ENCODE measurements around the gene VPS52. TPM values are rescaled to one million over a fixed set of nuclear protein-coding genes. Genes with fewer than 3 reads are reported as not detected.

VPS52 gene
- total and polyA plus RNA-seq, 9 of the 15 experiments (the other 6 are each of a cell fraction or from before 2014, with no cell fraction given): 24.4 to 103 (median 40.2) TPM

DNA sequence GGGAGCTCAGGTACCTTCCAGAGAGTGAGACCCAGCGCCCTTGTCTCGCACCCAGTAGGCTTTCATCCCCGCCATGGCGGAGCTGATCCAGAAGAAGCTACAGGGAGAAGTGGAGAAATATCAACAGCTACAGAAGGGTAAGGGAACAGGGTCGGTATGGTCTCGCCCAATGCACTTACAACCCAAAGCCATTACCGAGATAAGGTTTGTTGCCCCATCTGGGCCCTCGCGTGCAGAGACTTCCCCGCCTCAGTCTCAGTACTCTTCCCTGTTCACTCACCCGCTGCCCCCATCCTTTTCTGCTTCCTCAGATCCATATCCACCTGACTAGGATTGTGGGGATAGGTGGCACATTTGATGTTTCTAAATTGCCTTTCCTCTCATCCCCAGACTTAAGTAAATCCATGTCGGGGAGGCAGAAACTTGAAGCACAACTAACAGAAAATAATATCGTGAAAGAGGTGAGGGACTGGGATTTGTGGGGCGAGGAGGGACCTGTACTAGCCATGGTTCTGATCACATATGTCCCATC is 18.2 kb upstream of the VPS52 start (continued):
- TF ChIP-seq FOXK2 (conservative IDR thresholded peaks at IDR 0.05 in 1 of 2, IDR thresholded peaks at IDR 0.05 in 1 of 2; ENCODE audit: low read depth in 2 of 2) (no peak), ZFX (CRISPR knock-in tag; IDR thresholded peaks at IDR 0.05) (peak; percentile 38; the same call in 1 of the 2 replicates), POLR2A (conservative IDR thresholded peaks at IDR 0.05) (peak; percentile 2; the same call in 1 of the 2 replicates), ZNF354B (CRISPR knock-in tag; IDR thresholded peaks at IDR 0.05) (peak; percentile 24; the same call in 1 of the 2 replicates), CHD1 (IDR thresholded peaks at IDR 0.05; ENCODE audit: low read length) (peak; percentile 86), SP1 (CRISPR knock-in tag; IDR thresholded peaks at IDR 0.05) (no peak; the same call in 1 of the 2 replicates), ESRRB (CRISPR knock-in tag; IDR thresholded peaks at IDR 0.05; ENCODE audit: borderline replicate concordance) (0 out of 2 replicates have a peak, but pooled peaks have one; percentile 27), SRSF1 (IDR thresholded peaks at IDR 0.05; ENCODE audit: low read depth, low read length) (no peak), ASH1L (IDR thresholded peaks at IDR 0.05; ENCODE audit: borderline replicate concordance, low read depth, partially characterized antibody) (no peak)

DNA sequence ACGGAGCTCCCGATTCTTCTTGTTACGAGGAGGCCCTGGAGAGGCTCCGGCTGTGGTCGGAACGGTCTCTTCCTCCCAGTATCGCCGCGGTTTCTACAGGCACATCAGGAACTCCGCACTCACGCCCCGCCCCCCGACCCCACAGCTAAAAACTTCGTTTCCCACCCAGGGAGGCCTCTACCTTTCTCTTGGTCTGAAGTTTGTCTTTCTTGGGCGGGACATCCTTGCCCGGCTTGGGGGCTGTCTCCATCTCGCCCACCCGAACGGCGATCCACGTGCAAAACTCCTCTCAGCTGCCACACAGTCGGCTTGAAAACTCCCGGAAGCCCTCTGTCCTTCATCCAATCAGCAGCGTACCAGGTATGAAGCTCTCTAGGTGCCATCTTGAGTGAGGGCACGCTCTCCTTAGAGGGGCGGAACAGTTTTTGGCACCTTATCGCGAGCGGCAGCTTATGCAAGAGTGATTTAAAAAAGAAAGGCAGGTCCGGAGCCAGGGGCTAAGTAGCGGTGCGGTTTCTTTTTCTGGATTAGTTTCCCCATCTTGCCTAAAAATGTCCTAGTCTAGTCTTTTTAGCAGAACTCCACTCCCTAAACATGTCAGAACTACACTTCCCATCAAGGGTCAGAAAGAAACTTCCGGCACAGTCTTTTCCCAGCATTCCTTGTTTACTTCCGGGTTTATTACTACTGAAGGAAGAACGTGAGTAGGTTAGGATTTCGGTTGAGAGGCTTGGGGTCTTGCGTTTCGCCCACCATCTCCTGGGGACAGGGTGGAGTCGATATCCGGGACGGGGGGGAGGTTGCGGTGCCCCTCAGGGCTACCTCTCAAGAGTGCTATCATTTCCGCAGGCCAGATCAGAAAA is 17.5 kb upstream of the VPS52 start, which contains the start of the genes PFDN6 and WDR46:
PFDN6 (plus strand) TSS at position 681 of the 863 bp plus-strand sequence. CDS start 256 bp downstream, outside the sequence.
WDR46 (minus strand) TSS at position 319 of the 863 bp plus-strand sequence; CDS start at position 250, 69 bp downstream.
- no peaks in the 10 kb centered on the region for H3K9me3 ChIP-seq (replicated peaks; ENCODE audit: control insufficient read depth, insufficient read depth, low read depth, low read length)
- H3K9ac ChIP-seq (ENCODE audit: insufficient read depth in 1 of 2, low read depth in 2 of 2, low read length in 2 of 2): peak within 1 kb of the TSS; percentile 91 to 94
- under 1% methylated on average over 41 of the region's 43 CpGs for WGBS (ENCODE audit: insufficient coverage, low coverage, missing lambda C conversion rate)
- peaks cover 45% of the 10 kb centered on the region for H3K79me2 ChIP-seq (ENCODE audit: control insufficient read depth, insufficient read depth, low read length)
- in situ Hi-C loops (cut with MboI) (no loop called here), intact Hi-C loops (cut with micrococcal nuclease) (no loop called here)
- peak; percentile 97 for ATAC-seq
- H3K4me1 ChIP-seq (replicated peaks in 1 of 2; ENCODE audit: control insufficient read depth in 2 of 2, insufficient read depth in 2 of 2, low read length in 2 of 2): peaks cover 13 to 24% of the 10 kb centered on the region in 2 experiments; a peak in 4 of 5 replicates
- no peaks in the 10 kb centered on the region for H3K27me3 ChIP-seq (ENCODE audit: control insufficient read depth in 2 of 2, insufficient read depth in 2 of 2, low read length in 2 of 2)
- peak within 1 kb of the TSS; percentile 98 for H3K4me2 ChIP-seq (ENCODE audit: insufficient read depth, low read length)
- BruUV-seq (replicated peaks): no TSS peak
- peak within 1 kb of the TSS; percentile 99 for H2AFZ ChIP-seq (ENCODE audit: low read depth, low read length)
- peak; percentile 99 for FAIRE-seq
- DNase-seq (ENCODE audit: extremely low read depth in 1 of 4, low spot score in 3 of 4): peak; percentile 89 to 97 (median 92)
- peaks cover 74% of the 10 kb centered on the region for H3K36me3 ChIP-seq (ENCODE audit: control insufficient read depth, insufficient read depth, low read length)
- no peaks in the 10 kb centered on the region for H4K20me1 ChIP-seq (replicated peaks; ENCODE audit: control insufficient read depth, insufficient read depth, low read length)
- peak within 1 kb of the TSS; percentile 83 for H3K27ac ChIP-seq (ENCODE audit: extremely low read depth, low read depth, low read length)
- peaks cover 3% of the 10 kb centered on the region for H3K9me1 ChIP-seq (ENCODE audit: control insufficient read depth, insufficient read depth, low read length)
- peak within 1 kb of the TSS; percentile 76 for H3K4me3 ChIP-seq
- CTCF ChIA-PET (ENCODE audit: low intra/inter-chr PET ratio): interaction anchor here (0.6 to 0.7 kb wide), 2 partner anchors 166 to 228 kb away, joined by 3 read pairs; no protein-coding TSS in a partner anchor
- POLR2A ChIA-PET: interaction anchor here (0.5 to 7.1 kb wide), 15 partner anchors 8 to 448 kb away, joined by 3 to 90 read pairs (median 4); partner anchors contain the start of genes B3GALT4, CUTA, HSD17B8 and RGL2
- TF ChIP-seq MTA2 (IDR thresholded peaks at IDR 0.05; ENCODE audit: low read depth) (peak; percentile 88), DIDO1 (tag; IDR thresholded peaks at IDR 0.05; ENCODE audit: low read depth) (peak; percentile 97), ZNF436 (CRISPR knock-in tag; IDR thresholded peaks at IDR 0.05) (no peak), SPI1 (IDR thresholded peaks at IDR 0.05; ENCODE audit: borderline replicate concordance, low read depth, low read length) (peak; percentile 45; the same call in 1 of the 2 replicates), USF1 (CRISPR knock-in tag; IDR thresholded peaks at IDR 0.05) (peak; percentile 27; the same call in 1 of the 2 replicates)
- TF ChIP-seq, protein P1, sequence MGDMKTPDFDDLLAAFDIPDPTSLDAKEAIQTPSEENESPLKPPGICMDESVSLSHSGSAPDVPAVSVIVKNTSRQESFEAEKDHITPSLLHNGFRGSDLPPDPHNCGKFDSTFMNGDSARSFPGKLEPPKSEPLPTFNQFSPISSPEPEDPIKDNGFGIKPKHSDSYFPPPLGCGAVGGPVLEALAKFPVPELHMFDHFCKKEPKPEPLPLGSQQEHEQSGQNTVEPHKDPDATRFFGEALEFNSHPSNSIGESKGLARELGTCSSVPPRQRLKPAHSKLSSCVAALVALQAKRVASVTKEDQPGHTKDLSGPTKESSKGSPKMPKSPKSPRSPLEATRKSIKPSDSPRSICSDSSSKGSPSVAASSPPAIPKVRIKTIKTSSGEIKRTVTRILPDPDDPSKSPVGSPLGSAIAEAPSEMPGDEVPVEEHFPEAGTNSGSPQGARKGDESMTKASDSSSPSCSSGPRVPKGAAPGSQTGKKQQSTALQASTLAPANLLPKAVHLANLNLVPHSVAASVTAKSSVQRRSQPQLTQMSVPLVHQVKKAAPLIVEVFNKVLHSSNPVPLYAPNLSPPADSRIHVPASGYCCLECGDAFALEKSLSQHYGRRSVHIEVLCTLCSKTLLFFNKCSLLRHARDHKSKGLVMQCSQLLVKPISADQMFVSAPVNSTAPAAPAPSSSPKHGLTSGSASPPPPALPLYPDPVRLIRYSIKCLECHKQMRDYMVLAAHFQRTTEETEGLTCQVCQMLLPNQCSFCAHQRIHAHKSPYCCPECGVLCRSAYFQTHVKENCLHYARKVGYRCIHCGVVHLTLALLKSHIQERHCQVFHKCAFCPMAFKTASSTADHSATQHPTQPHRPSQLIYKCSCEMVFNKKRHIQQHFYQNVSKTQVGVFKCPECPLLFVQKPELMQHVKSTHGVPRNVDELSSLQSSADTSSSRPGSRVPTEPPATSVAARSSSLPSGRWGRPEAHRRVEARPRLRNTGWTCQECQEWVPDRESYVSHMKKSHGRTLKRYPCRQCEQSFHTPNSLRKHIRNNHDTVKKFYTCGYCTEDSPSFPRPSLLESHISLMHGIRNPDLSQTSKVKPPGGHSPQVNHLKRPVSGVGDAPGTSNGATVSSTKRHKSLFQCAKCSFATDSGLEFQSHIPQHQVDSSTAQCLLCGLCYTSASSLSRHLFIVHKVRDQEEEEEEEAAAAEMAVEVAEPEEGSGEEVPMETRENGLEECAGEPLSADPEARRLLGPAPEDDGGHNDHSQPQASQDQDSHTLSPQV (IDR thresholded peaks at IDR 0.05): peak; percentile 82
